ENCODE results near the gene PLD2. TPM values are rescaled to one million over a fixed set of nuclear protein-coding genes. Genes with fewer than 3 reads are reported as not detected.
A peak's percentile ranks its signal among the peaks of the same experiment; 100 is the strongest.

PLD2 gene
- total RNA-seq, 4 donors from 2014 or later: 10.2 to 21.3 (median 15.7) TPM

GRCh38 chr17:4786516-4786915 lies 20.4 kb upstream of the PLD2 start:
- Histone ChIP-seq H3K36me3 (no peaks in the 10 kb centered on the region), H3K9me3 (no peaks in the 10 kb centered on the region), H3K4me1 (peaks cover 0 to 54% (median 28%) of the 10 kb centered on the region in 3 donors), H3K27me3 (peaks cover 47% of the 10 kb centered on the region), H3K27ac (peak overlapping the region in 2 of 4 donors; percentile 35 to 45), H3K4me3 (peak overlapping the region in 1 of 2 donors; percentile 41)
- no peak for ATAC-seq
- WGBS, 2 donors (ENCODE audit: low coverage in 1 of 2): 15 to 22% methylated on average over 4 to 5 of the region's 6 CpGs
- TF ChIP-seq EP300 (IDR thresholded peaks at IDR 0.05): no peak
- no peak for TF ChIP-seq CTCF (IDR thresholded peaks at IDR 0.05)
- no peak for TF ChIP-seq POLR2A (IDR thresholded peaks at IDR 0.05)
- no peak for TF ChIP-seq POLR2AphosphoS5 (IDR thresholded peaks at IDR 0.05)

GRCh38 chr17:4788159-4788806 lies 18.7 kb upstream of the PLD2 start:
- 79 to 81% methylated on average over 12 to 14 of the region's 14 CpGs for WGBS, 2 donors (ENCODE audit: low coverage in 1 of 2)
- Histone ChIP-seq H3K4me3 (no peak overlapping the region), H3K9me3 (no peaks in the 10 kb centered on the region), H3K4me1 (peaks cover 0 to 54% (median 28%) of the 10 kb centered on the region in 3 donors), H3K36me3 (no peaks in the 10 kb centered on the region), H3K27me3 (peaks cover 30% of the 10 kb centered on the region), H3K27ac (peak overlapping the region in 2 of 4 donors; percentile 95 to 98)
- ATAC-seq: no peak
- TF ChIP-seq EP300 (IDR thresholded peaks at IDR 0.05): no peak
- TF ChIP-seq CTCF (IDR thresholded peaks at IDR 0.05): no peak

GRCh38 chr17:4788807-4789700 lies 17.9 kb upstream of the PLD2 start, which contains the start of gene GLTPD2:
Gene GLTPD2, plus strand, starts transcription at chr17:4788964. Its CDS starts 48 bp downstream, at chr17:4789012.
- Histone ChIP-seq H3K4me1 (peaks cover 0 to 54% (median 28%) of the 10 kb centered on the region in 3 donors), H3K27ac (peak within 1 kb of the TSS; percentile 71 to 98 (median 96)), H3K4me3 (peak within 1 kb of the TSS; percentile 65 to 81), H3K36me3 (no peaks in the 10 kb centered on the region), H3K27me3 (peaks cover 22% of the 10 kb centered on the region), H3K9me3 (no peaks in the 10 kb centered on the region)
- ATAC-seq: no peak
- WGBS, 2 donors (ENCODE audit: low coverage in 1 of 2): 60% methylated on average over 5 of the region's 62 CpGs; no CpG with 5 or more reads in 1 of the 2 donors
- TF ChIP-seq POLR2A (IDR thresholded peaks at IDR 0.05) (no peak), EP300 (IDR thresholded peaks at IDR 0.05) (no peak), POLR2AphosphoS5 (IDR thresholded peaks at IDR 0.05) (no peak), CTCF (IDR thresholded peaks at IDR 0.05) (no peak)

GRCh38 chr17:4789701-4789950 lies 17.3 kb upstream of the PLD2 start:
- H3K9me3 ChIP-seq: no peaks in the 10 kb centered on the region

More at GRCh38 chr17:4789701-4789950, 17.3 kb upstream of the PLD2 start:
- no CpG with 5 or more reads among the region's 25 CpGs for WGBS, 2 donors (ENCODE audit: low coverage in 1 of 2)
- H3K4me3 ChIP-seq: peak overlapping the region; percentile 65 to 81
- peaks cover 17% of the 10 kb centered on the region for H3K27me3 ChIP-seq
- no peaks in the 10 kb centered on the region for H3K36me3 ChIP-seq
- no peak for ATAC-seq
- peaks cover 0 to 54% (median 28%) of the 10 kb centered on the region in 3 donors for H3K4me1 ChIP-seq
- no peak for TF ChIP-seq CTCF (IDR thresholded peaks at IDR 0.05)
- TF ChIP-seq POLR2AphosphoS5 (IDR thresholded peaks at IDR 0.05): no peak
- no peak for TF ChIP-seq EP300 (IDR thresholded peaks at IDR 0.05)
- no peak for TF ChIP-seq POLR2A (IDR thresholded peaks at IDR 0.05)
- peak overlapping the region; percentile 71 to 98 (median 96) for H3K27ac ChIP-seq

All from gastroesophageal sphincter (tissue), 4 donors.